HEK293 (cell line): ENCODE measurements around the gene TNFRSF25.
"Not testable (repeated sequence)": the region's sequence is repeated elsewhere in the genome, so short reads cannot be mapped to it uniquely, and the experiment has no call there.

Source experiments
- KLF7 ChIP-seq: fragments of 450-650 bp; formaldehyde crosslinking; IDR thresholded peaks from 2 replicates; pipeline ENCODE4 v1.5.1; 2016; ENCODE audit warnings: missing biosample characterization, missing genetic modification characterization, borderline replicate concordance
- RBAK ChIP-seq: fragments of 450-650 bp; formaldehyde crosslinking; IDR thresholded peaks from 2 replicates; pipeline ENCODE4 v1.5.1; 2016; ENCODE audit warnings: missing biosample characterization, missing genetic modification characterization
- TCF7L2 ChIP-seq: IDR thresholded peaks from 2 replicates; pipeline ENCODE4 v1.6.1; 2011; ENCODE audit warnings: low read depth, mild to moderate bottlenecking, inconsistent platforms, low read length, moderate library complexity, borderline replicate concordance
- ZNF155 ChIP-seq: fragments of 450-650 bp; formaldehyde crosslinking; IDR thresholded peaks from 2 replicates; pipeline ENCODE4 v1.5.1; 2016; ENCODE audit warnings: missing biosample characterization, missing genetic modification characterization
- ZNF184 ChIP-seq: fragments of 450-650 bp; IDR thresholded peaks from 2 replicates; pipeline ENCODE4 v1.5.1; 2018; ENCODE audit warnings: missing biosample characterization, mild to moderate bottlenecking, missing genetic modification characterization
- ZSCAN23 ChIP-seq: fragments of 450-650 bp; formaldehyde crosslinking; IDR thresholded peaks from 2 replicates; pipeline ENCODE4 v1.5.1; 2016; ENCODE audit warnings: missing biosample characterization, missing genetic modification characterization
- TF ChIP-seq, protein P1 (sequence below): fragments of 450-650 bp; formaldehyde crosslinking; IDR thresholded peaks from 2 replicates; pipeline ENCODE4 v1.5.1; 2016; ENCODE audit warnings: missing biosample characterization, missing genetic modification characterization
- TF ChIP-seq, protein P2 (sequence below): fragments of 450-650 bp; formaldehyde crosslinking; IDR thresholded peaks from 2 replicates; pipeline ENCODE4 v1.5.1; 2016; ENCODE audit warnings: missing biosample characterization, missing genetic modification characterization, low read depth
- TF ChIP-seq, protein P3 (sequence below): fragments of 450-650 bp; formaldehyde crosslinking; IDR thresholded peaks from 2 replicates; pipeline ENCODE4 v1.5.1; 2016; ENCODE audit warnings: missing biosample characterization, missing genetic modification characterization
- TF ChIP-seq, protein P4 (sequence below): fragments of 450-650 bp; formaldehyde crosslinking; IDR thresholded peaks from 2 replicates; pipeline ENCODE4 v1.5.1; 2016; ENCODE audit warnings: missing biosample characterization, missing genetic modification characterization
- TF ChIP-seq, protein P5 (sequence below): fragments of 450-650 bp; formaldehyde crosslinking; IDR thresholded peaks from 2 replicates; pipeline ENCODE4 v1.5.1; 2016; ENCODE audit warnings: missing biosample characterization, missing genetic modification characterization
- TF ChIP-seq, protein P6 (sequence below): fragments of 450-650 bp; formaldehyde crosslinking; optimal IDR thresholded peaks from 2 replicates; pipeline ENCODE3; 2016; ENCODE audit warnings: missing biosample characterization, mild to moderate bottlenecking, missing genetic modification characterization
- TF ChIP-seq, protein P7 (sequence below): fragments of 450-650 bp; formaldehyde crosslinking; IDR thresholded peaks from 2 replicates; pipeline ENCODE4 v1.5.1; 2017; ENCODE audit warnings: missing biosample characterization, missing genetic modification characterization
- TF ChIP-seq, protein P8 (sequence below): fragments of 450-650 bp; formaldehyde crosslinking; IDR thresholded peaks from 2 replicates; pipeline ENCODE4 v1.5.1; 2016; ENCODE audit warnings: missing biosample characterization, missing genetic modification characterization

DNA sequence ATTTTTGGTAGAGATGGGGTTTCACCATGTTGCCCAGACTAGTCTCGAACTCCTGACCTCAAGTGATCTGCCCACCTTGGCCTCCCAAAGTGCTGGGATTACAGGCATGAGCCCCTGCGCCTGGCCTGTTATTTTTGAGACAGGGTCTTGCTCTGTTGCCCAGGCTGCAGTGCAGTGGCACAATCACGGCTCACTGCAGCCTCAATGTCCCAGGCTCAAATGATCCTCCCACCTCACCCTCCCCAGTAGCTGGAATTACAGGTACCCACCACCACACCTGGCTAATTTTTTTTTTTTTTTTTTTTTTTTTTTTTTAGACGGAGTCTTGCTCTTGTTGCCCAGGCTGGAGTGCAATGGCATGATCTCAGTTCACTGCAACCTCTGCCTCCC lies 27.9 kb upstream of the TNFRSF25 start:
- not testable (repeated sequence) for TF ChIP-seq RBAK (tag by site-specific recombination); ZNF184; TCF7L2; KLF7 (tag by site-specific recombination); ZNF155 (tag by site-specific recombination); ZSCAN23
- TF ChIP-seq, protein P1, sequence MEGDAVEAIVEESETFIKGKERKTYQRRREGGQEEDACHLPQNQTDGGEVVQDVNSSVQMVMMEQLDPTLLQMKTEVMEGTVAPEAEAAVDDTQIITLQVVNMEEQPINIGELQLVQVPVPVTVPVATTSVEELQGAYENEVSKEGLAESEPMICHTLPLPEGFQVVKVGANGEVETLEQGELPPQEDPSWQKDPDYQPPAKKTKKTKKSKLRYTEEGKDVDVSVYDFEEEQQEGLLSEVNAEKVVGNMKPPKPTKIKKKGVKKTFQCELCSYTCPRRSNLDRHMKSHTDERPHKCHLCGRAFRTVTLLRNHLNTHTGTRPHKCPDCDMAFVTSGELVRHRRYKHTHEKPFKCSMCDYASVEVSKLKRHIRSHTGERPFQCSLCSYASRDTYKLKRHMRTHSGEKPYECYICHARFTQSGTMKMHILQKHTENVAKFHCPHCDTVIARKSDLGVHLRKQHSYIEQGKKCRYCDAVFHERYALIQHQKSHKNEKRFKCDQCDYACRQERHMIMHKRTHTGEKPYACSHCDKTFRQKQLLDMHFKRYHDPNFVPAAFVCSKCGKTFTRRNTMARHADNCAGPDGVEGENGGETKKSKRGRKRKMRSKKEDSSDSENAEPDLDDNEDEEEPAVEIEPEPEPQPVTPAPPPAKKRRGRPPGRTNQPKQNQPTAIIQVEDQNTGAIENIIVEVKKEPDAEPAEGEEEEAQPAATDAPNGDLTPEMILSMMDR = not testable (repeated sequence)
- TF ChIP-seq, protein P2, sequence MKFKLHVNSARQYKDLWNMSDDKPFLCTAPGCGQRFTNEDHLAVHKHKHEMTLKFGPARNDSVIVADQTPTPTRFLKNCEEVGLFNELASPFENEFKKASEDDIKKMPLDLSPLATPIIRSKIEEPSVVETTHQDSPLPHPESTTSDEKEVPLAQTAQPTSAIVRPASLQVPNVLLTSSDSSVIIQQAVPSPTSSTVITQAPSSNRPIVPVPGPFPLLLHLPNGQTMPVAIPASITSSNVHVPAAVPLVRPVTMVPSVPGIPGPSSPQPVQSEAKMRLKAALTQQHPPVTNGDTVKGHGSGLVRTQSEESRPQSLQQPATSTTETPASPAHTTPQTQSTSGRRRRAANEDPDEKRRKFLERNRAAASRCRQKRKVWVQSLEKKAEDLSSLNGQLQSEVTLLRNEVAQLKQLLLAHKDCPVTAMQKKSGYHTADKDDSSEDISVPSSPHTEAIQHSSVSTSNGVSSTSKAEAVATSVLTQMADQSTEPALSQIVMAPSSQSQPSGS (tag by site-specific recombination) = not testable (repeated sequence)
- TF ChIP-seq, protein P3, sequence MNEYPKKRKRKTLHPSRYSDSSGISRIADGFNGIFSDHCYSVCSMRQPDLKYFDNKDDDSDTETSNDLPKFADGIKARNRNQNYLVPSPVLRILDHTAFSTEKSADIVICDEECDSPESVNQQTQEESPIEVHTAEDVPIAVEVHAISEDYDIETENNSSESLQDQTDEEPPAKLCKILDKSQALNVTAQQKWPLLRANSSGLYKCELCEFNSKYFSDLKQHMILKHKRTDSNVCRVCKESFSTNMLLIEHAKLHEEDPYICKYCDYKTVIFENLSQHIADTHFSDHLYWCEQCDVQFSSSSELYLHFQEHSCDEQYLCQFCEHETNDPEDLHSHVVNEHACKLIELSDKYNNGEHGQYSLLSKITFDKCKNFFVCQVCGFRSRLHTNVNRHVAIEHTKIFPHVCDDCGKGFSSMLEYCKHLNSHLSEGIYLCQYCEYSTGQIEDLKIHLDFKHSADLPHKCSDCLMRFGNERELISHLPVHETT (tag by site-specific recombination) = not testable (repeated sequence)
- TF ChIP-seq, protein P4, sequence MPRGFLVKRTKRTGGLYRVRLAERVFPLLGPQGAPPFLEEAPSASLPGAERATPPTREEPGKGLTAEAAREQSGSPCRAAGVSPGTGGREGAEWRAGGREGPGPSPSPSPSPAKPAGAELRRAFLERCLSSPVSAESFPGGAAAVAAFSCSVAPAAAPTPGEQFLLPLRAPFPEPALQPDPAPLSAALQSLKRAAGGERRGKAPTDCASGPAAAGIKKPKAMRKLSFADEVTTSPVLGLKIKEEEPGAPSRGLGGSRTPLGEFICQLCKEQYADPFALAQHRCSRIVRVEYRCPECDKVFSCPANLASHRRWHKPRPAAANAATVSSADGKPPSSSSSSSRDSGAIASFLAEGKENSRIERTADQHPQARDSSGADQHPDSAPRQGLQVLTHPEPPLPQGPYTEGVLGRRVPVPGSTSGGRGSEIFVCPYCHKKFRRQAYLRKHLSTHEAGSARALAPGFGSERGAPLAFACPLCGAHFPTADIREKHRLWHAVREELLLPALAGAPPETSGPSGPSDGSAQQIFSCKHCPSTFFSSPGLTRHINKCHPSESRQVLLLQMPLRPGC (tag by site-specific recombination) = not testable (repeated sequence)
- TF ChIP-seq, protein P5, sequence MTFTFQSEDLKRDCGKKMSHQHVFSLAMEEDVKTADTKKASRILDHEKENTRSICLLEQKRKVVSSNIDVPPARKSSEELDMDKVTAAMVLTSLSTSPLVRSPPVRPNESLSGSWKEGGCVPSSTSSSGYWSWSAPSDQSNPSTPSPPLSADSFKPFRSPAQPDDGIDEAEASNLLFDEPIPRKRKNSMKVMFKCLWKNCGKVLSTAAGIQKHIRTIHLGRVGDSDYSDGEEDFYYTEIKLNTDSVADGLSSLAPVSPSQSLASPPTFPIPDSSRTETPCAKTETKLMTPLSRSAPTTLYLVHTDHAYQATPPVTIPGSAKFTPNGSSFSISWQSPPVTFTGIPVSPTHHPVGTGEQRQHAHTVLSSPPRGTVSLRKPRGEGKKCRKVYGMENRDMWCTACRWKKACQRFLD = not testable (repeated sequence)
- TF ChIP-seq, protein P6, sequence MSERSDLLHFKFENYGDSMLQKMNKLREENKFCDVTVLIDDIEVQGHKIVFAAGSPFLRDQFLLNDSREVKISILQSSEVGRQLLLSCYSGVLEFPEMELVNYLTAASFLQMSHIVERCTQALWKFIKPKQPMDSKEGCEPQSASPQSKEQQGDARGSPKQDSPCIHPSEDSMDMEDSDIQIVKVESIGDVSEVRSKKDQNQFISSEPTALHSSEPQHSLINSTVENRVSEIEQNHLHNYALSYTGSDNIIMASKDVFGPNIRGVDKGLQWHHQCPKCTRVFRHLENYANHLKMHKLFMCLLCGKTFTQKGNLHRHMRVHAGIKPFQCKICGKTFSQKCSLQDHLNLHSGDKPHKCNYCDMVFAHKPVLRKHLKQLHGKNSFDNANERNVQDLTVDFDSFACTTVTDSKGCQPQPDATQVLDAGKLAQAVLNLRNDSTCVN (tag by site-specific recombination) = not testable (repeated sequence)
- TF ChIP-seq, protein P7, sequence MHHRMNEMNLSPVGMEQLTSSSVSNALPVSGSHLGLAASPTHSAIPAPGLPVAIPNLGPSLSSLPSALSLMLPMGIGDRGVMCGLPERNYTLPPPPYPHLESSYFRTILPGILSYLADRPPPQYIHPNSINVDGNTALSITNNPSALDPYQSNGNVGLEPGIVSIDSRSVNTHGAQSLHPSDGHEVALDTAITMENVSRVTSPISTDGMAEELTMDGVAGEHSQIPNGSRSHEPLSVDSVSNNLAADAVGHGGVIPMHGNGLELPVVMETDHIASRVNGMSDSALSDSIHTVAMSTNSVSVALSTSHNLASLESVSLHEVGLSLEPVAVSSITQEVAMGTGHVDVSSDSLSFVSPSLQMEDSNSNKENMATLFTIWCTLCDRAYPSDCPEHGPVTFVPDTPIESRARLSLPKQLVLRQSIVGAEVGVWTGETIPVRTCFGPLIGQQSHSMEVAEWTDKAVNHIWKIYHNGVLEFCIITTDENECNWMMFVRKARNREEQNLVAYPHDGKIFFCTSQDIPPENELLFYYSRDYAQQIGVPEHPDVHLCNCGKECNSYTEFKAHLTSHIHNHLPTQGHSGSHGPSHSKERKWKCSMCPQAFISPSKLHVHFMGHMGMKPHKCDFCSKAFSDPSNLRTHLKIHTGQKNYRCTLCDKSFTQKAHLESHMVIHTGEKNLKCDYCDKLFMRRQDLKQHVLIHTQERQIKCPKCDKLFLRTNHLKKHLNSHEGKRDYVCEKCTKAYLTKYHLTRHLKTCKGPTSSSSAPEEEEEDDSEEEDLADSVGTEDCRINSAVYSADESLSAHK (tag by site-specific recombination) = not testable (repeated sequence)
- TF ChIP-seq, protein P8, sequence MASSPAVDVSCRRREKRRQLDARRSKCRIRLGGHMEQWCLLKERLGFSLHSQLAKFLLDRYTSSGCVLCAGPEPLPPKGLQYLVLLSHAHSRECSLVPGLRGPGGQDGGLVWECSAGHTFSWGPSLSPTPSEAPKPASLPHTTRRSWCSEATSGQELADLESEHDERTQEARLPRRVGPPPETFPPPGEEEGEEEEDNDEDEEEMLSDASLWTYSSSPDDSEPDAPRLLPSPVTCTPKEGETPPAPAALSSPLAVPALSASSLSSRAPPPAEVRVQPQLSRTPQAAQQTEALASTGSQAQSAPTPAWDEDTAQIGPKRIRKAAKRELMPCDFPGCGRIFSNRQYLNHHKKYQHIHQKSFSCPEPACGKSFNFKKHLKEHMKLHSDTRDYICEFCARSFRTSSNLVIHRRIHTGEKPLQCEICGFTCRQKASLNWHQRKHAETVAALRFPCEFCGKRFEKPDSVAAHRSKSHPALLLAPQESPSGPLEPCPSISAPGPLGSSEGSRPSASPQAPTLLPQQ (tag by site-specific recombination) = not testable (repeated sequence)
